Common myeloid progenitor, CD34-positive (primary cell): Measurements from ENCODE around the gene FKBP1A.
"Not testable (repeated sequence)": the region's sequence is repeated elsewhere in the genome, so short reads cannot be mapped to it uniquely, and the experiment has no call there.

Experiments
- CTCF ChIA-PET: fragments of 350-600 bp; sonication (Branson Sonifier 250); formaldehyde crosslinking; loops from one replicate; lab custom pipeline; 2021; ENCODE audit warnings: antibody characterized with exemption; lab: Charles Lee
- POLR2A ChIA-PET: fragments of 350-600 bp; sonication (Branson Sonifier 250); formaldehyde crosslinking; loops from one replicate; lab custom pipeline; 2021; ENCODE audit warnings: antibody characterized with exemption; lab: Charles Lee
- DNase-seq, 3 donors: peaks; one replicate each; pipeline versions ENCODE4 v3.0.0 to v3.0.0-alpha.2; 2013
- H3K27ac ChIP-seq, 2 experiments: 1 replicate in 1 of 2; 2 replicates in 1 of 2; pipeline ENCODE4 v1.7.0; 2013; ENCODE audit warnings: inconsistent platforms in 2 of 2, low read length in 2 of 2, mild to moderate bottlenecking in 2 of 2, low read depth in 1 of 2, moderate library complexity in 1 of 2; ENCODE audit not compliant: severe bottlenecking in 2 of 2, insufficient read depth in 1 of 2, poor library complexity in 1 of 2
- H3K27me3 ChIP-seq, 5 experiments: replicated peaks in 2 of 5; 1 replicate in 3 of 5; 2 replicates in 2 of 5; pipeline versions ENCODE4 v1.6.1 to v1.7.0; 2013; ENCODE audit warnings: low read length in 4 of 5, mild to moderate bottlenecking in 2 of 5, moderate library complexity in 2 of 5, inconsistent platforms in 1 of 5; ENCODE audit not compliant: insufficient read depth in 5 of 5, control insufficient read depth in 4 of 5
- H3K36me3 ChIP-seq, 4 experiments: 1 replicate in 2 of 4; 2 replicates in 2 of 4; pipeline versions ENCODE4 v1.6.1 to v1.7.0; 2013; ENCODE audit warnings: low read length in 3 of 4, control low read depth in 1 of 4, mild to moderate bottlenecking in 1 of 4; ENCODE audit not compliant: control insufficient read depth in 4 of 4, insufficient read depth in 4 of 4
- H3K4me1 ChIP-seq, 4 experiments: 1 replicate in 3 of 4; 2 replicates in 1 of 4; pipeline versions ENCODE4 v1.6.1 to v1.7.1; 2013; ENCODE audit warnings: low read length in 3 of 4, mild to moderate bottlenecking in 3 of 4, control low read depth in 1 of 4, inconsistent platforms in 1 of 4, moderate library complexity in 1 of 4; ENCODE audit not compliant: control insufficient read depth in 4 of 4, insufficient read depth in 4 of 4; ENCODE audit errors: control extremely low read depth in 1 of 4
- H3K4me3 ChIP-seq, 7 experiments: 1 replicate in 4 of 7; 2 replicates in 3 of 7; pipeline versions ENCODE4 v1.5.1 to v1.7.0; 2013; ENCODE audit warnings: mild to moderate bottlenecking in 7 of 7, low read length in 6 of 7, moderate library complexity in 6 of 7, inconsistent platforms in 2 of 7, low read depth in 2 of 7, control low read depth in 1 of 7; ENCODE audit not compliant: insufficient read depth in 4 of 7, control insufficient read depth in 1 of 7; ENCODE audit errors: extremely low read depth in 1 of 7
- H3K9me3 ChIP-seq, 5 experiments: 1 replicate in 4 of 5; 2 replicates in 1 of 5; pipeline versions ENCODE4 v1.6.1 to v1.7.1; 2013; ENCODE audit warnings: low read length in 4 of 5, mild to moderate bottlenecking in 2 of 5, inconsistent platforms in 1 of 5, low read depth in 1 of 5, moderate library complexity in 1 of 5; ENCODE audit not compliant: control insufficient read depth in 4 of 5, insufficient read depth in 2 of 5; ENCODE audit errors: control extremely low read depth in 1 of 5
- WGBS: methylation state at CpG from one replicate; pipeline ENCODE4 v1.1.5; 2013; ENCODE audit not compliant: insufficient coverage; 5-methylcytosine and 5-hydroxymethylcytosine counted together

Gene FKBP1A

DNA sequence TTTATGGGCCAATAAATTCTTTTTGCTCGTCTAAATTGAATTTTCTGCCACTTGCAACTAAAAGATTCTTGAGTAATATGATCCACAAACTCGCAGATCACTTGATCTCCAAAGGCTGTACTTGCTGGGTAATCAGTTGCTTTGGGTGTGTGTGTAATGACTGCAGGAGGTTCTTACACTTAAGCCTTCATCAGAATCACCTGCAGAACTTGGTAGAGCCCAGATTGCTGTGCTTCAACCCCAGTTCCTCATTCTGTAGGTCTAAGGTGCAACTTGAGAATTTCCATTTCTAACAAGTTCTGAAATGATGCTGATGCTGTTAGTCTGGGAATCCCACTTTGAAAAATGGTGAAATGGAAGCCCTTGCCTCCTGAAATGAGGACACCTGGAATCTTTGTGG lies 12.9 kb upstream of the FKBP1A start:
- Histone ChIP-seq H3K36me3 (no peaks in the 10 kb centered on the region), H3K9me3 (peaks cover 0 to 18% (median 4%) of the 10 kb centered on the region in 5 experiments), H3K27ac (no peak overlapping the region), H3K4me1 (peaks cover 0 to 7% (median 0%) of the 10 kb centered on the region in 4 experiments), H3K27me3 (no peaks in the 10 kb centered on the region), H3K4me3 (no peak overlapping the region)
- DNase-seq = no peak
- ChIA-PET POLR2A (interaction anchor here (0.7 kb wide), 1 partner anchor 303 kb away, joined by 6 read pairs; no protein-coding TSS in a partner anchor), CTCF (interaction anchor here (0.8 to 1.2 kb wide), 2 partner anchors 14 to 93 kb away, joined by 3 read pairs; no protein-coding TSS in a partner anchor)
- WGBS = 70% methylated on average over 2 of the region's 2 CpGs

DNA sequence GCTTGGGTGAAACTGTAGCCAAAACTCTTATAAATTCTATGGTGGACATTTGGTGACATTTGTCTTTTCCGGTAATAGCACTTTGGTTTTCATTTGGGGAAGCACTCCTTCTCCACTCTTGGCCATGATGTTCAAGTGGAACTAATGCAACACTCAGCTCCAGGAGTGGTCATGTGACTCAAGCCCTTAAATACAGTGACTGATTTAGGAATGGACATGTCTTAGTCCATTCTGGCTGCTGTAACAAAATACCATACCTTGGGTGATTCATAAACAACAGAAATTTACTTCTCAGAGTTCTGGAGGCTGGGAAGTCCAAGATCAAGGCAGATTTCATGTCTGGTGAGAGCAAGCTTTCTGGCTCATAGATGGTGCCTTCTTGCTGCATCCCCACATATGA lies 10.8 kb upstream of the FKBP1A start:
- CTCF ChIA-PET = interaction anchor here (1.3 to 1.8 kb wide), 3 partner anchors 9 to 100 kb away, joined by 3 to 4 read pairs (median 3); no protein-coding TSS in a partner anchor
- POLR2A ChIA-PET = no interaction called here
- 71% methylated on average over 1 of the region's 1 CpG for WGBS

DNA sequence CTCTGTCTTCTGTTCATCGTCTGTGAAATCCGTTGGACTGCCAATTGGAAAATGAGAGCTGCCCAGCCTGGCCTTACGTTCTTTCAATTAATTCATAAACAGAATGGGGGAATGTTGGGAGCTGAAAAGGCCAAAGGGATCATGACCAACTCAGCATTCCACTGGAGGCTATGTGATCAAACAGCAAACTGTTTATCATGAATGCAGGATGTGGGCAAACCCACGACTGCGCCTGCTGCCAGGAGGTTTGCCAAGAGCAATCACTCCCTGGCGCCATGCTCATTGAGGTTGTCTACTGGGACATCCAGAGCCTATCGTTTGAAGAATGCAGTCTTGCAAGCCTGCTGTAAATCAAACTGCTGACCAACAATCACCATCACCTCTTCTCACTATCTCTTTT lies 9.3 kb upstream of the FKBP1A start:
- WGBS = 36% methylated on average over 4 of the region's 7 CpGs
- H3K27ac ChIP-seq = no peak overlapping the region
- CTCF ChIA-PET = interaction anchor here (1.3 to 2.9 kb wide), 5 partner anchors 9 to 101 kb away, joined by 3 to 10 read pairs (median 3); partner anchors contain the start of gene FKBP1A
- no peaks in the 10 kb centered on the region for H3K36me3 ChIP-seq
- DNase-seq = no peak
- H3K27me3 ChIP-seq = no peaks in the 10 kb centered on the region
- H3K9me3 ChIP-seq = peaks cover 0 to 18% (median 4%) of the 10 kb centered on the region in 5 experiments
- H3K4me1 ChIP-seq = peaks cover 0 to 8% (median 0%) of the 10 kb centered on the region in 4 experiments
- no peak overlapping the region for H3K4me3 ChIP-seq
- POLR2A ChIA-PET = no interaction called here

More for the DNA sequence above, 10.8 kb upstream of the FKBP1A start:
- H3K4me3 ChIP-seq = no peak overlapping the region
- peaks cover 0 to 7% (median 0%) of the 10 kb centered on the region in 4 experiments for H3K4me1 ChIP-seq
- no peaks in the 10 kb centered on the region for H3K27me3 ChIP-seq
- H3K27ac ChIP-seq = no peak overlapping the region
- DNase-seq = no peak
- H3K36me3 ChIP-seq = no peaks in the 10 kb centered on the region
- H3K9me3 ChIP-seq = peaks cover 0 to 18% (median 4%) of the 10 kb centered on the region in 5 experiments

DNA sequence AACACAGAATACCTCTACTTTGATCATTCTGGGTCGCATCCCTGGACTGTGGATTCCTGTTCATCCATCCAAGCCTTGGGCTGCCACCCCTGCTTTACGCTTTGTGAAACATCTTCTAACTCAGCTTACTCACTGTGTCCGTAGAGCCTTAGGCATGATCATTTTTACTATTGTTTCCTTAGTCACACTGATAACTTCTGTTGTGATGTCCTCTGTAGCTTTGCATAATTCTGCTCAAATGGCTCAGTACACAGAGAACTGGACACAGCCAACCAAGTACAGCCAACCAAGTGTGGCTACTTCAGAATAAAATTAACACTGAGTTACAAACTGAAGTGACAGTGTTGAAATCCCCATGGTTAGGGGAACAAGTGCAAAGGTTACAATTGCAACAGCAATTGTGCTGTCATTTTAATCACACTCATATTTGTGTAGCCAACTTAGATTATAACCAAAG lies 8.6 kb upstream of the FKBP1A start:
- no peak for DNase-seq

DNA sequence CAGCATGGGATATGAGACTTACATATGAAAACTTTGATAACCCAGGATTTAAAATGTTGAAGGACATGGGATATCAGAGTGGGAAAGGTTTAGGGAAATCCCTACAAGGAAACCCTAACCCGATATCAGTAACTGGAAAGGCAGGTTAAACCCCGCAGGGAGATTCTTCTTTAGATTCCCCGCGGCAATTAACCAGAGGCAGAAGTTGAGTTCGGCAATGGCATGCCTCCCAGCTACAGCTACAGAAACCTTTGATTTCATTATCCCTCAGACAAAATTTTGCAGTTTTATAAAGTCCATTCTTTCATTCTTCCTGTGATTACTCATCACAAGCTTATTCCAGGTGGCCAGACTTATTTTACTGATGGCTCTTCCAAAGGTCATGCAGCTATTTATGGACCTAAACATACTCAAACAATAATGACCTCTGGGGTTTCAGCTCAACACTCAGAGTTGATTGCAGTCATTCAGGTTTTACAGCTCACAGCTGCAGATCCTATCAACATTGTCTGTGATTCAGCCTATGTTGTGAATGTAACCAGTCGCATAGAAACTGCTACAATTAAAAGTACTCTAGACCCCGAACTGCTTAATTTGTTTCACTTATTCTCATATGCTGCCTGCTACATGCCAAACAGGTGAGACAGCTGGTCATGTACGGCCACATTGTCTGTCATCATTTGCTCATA lies 7.0 kb upstream of the FKBP1A start:
- CTCF ChIA-PET = interaction anchor here (1.4 to 2.9 kb wide), 3 partner anchors 13 to 87 kb away, joined by 5 to 10 read pairs (median 6); no protein-coding TSS in a partner anchor
- H3K36me3 ChIP-seq, H3K4me3 ChIP-seq, DNase-seq, POLR2A ChIA-PET, H3K27me3 ChIP-seq, H3K27ac ChIP-seq: not testable (repeated sequence)
- Histone ChIP-seq H3K9me3 (peaks cover 0 to 23% (median 3%) of the 10 kb centered on the region in 5 experiments), H3K4me1 (peaks cover 4 to 31% (median 15%) of the 10 kb centered on the region in 4 experiments)
- 94% methylated on average over 8 of the region's 8 CpGs for WGBS

More for the DNA sequence above, 8.6 kb upstream of the FKBP1A start:
- POLR2A ChIA-PET = no interaction called here
- peaks cover 0 to 15% (median 2%) of the 10 kb centered on the region in 4 experiments for H3K4me1 ChIP-seq
- H3K27ac ChIP-seq = no peak overlapping the region
- no peaks in the 10 kb centered on the region for H3K36me3 ChIP-seq
- H3K27me3 ChIP-seq = no peaks in the 10 kb centered on the region
- CTCF ChIA-PET = interaction anchor here (1.3 to 2.9 kb wide), 4 partner anchors 8 to 89 kb away, joined by 3 to 10 read pairs (median 4); partner anchors contain the start of gene FKBP1A
- 100% methylated on average over 3 of the region's 3 CpGs for WGBS
- peaks cover 0 to 23% (median 6%) of the 10 kb centered on the region in 5 experiments for H3K9me3 ChIP-seq
- no peak overlapping the region for H3K4me3 ChIP-seq

DNA sequence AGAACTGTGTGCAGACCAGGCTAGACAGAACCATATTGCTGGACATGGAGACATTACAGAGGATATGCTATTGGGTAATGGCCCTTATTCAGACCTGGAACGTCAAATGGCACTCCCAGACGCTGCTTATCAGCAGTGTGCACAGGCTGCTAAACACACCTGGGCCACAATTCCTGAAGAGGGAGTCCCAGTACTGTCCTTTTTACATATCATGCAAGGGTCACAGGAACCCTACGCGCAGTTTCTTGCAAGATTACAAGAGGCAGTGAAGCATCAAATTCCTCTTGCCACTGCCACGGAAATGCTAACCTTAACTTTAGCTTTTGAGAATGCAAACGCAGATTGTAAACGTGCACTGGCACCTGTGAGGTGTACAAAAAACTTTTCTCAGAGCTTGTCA lies 5.3 kb upstream of the FKBP1A start:
- POLR2A ChIA-PET, H3K4me3 ChIP-seq, H3K27ac ChIP-seq, H3K36me3 ChIP-seq, H3K27me3 ChIP-seq, DNase-seq: not testable (repeated sequence)
- CTCF ChIA-PET = interaction anchor here (1.3 to 4.4 kb wide), 3 partner anchors 23 to 366 kb away, joined by 3 to 19 read pairs (median 4); no protein-coding TSS in a partner anchor
- Histone ChIP-seq H3K9me3 (peaks cover 0 to 16% (median 3%) of the 10 kb centered on the region in 5 experiments), H3K4me1 (peaks cover 15 to 48% (median 30%) of the 10 kb centered on the region in 4 experiments)
- 100% methylated on average over 4 of the region's 7 CpGs for WGBS
